Gastrocnemius medialis (tissue), 4 donors: ENCODE data around the gene BBS12.

ENCODE experiments used
- CTCF ChIP-seq, 5 experiments: fragments of 450-650 bp in 3 of 5; fragments of 200-600 bp in 2 of 5; sonication (generic) in 2 of 5; IDR thresholded peaks in 4 of 5; conservative IDR thresholded peaks in 1 of 5; 1 replicate in 4 of 5; 2 replicates in 1 of 5; pipeline ENCODE4 v1.5.1; 2016 to 2019; ENCODE audit warnings: antibody characterized with exemption in 5 of 5, mild to moderate bottlenecking in 3 of 5, moderate library complexity in 3 of 5
- POLR2A ChIP-seq, 2 donors: fragments of 450-650 bp; IDR thresholded peaks; one replicate each; pipeline ENCODE4 v1.6.1; 2017; ENCODE audit warnings: antibody characterized with exemption in 2 of 2, mild to moderate bottlenecking in 2 of 2, moderate library complexity in 2 of 2

DNA sequence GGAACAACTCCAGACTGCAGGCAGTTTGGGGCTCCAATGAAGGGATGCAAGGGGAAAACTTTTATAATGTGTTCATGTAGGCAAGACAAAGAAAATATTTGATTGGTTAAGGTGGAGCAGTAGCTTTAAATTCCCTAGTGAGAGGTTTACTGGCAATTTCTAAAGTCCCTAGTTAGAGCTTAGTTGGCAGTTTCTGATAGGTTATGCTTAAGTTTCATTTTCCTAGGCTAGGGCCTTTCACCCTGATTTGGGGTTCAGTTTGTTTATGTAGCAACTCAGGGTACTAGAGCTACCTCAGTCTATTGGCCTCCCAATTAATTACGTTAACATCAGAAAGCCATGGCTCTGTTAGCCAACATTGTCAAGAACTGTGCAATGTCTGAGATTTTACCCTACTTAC, 14.6 kb downstream of the BBS12 start:
- no peak for TF ChIP-seq CTCF (IDR thresholded peaks at IDR 0.05 in 4 of 5, conservative IDR thresholded peaks at IDR 0.05 in 1 of 5)
- TF ChIP-seq POLR2A (IDR thresholded peaks at IDR 0.05), result no peak
